Measurements from ENCODE around the gene GAS6.

GRCh38 chr13:113861433-113862030 lies 2.3 kb downstream of the GAS6 start:
- TF ChIP-seq CTCF (IDR thresholded peaks at IDR 0.05) = no peak
- TF ChIP-seq POLR2A (IDR thresholded peaks at IDR 0.05) = no peak
- TF ChIP-seq POLR2AphosphoS5 (IDR thresholded peaks at IDR 0.05; ENCODE audit: insufficient read depth in 1 of 2, low read depth in 1 of 2) = no peak
